ENCODE measurements around the gene PAXX.
A peak's percentile ranks its signal among the peaks of the same experiment; 100 is the strongest.

Gene PAXX

DNA sequence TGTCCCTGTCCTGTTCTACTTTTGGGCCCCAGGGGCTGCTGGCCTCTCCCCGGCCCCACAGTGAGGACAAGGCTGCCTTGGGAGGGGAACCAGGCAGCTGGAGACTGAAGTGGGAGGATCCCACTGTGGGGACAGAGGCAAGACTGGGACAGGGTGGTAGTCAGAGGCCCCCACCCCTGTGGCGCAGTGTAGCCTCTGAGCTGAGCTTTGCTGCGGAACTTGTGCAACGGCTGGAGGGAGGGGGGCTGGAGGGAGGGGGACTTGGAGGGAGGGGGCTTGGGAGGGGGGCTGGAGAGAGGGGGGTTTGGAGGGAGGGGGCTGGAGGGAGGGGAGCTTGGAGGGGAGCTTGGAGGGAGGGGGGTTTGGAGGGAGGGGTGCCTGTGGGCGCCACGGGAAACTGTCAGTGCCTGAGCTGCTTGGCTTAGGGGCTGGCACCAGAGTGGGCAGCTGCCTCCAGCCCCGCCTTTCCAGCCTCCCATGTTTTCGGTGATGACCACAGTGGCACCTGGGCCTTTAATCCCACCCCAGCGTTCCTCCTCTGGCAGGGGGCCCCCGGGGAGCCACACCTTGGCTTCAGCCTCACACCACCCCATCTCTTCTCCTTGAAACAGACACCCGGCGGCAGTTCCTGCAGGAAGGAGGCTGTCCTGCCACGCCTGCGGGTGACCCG lies 42.0 kb downstream of the PAXX start:
- DNase-seq = no peak

DNA sequence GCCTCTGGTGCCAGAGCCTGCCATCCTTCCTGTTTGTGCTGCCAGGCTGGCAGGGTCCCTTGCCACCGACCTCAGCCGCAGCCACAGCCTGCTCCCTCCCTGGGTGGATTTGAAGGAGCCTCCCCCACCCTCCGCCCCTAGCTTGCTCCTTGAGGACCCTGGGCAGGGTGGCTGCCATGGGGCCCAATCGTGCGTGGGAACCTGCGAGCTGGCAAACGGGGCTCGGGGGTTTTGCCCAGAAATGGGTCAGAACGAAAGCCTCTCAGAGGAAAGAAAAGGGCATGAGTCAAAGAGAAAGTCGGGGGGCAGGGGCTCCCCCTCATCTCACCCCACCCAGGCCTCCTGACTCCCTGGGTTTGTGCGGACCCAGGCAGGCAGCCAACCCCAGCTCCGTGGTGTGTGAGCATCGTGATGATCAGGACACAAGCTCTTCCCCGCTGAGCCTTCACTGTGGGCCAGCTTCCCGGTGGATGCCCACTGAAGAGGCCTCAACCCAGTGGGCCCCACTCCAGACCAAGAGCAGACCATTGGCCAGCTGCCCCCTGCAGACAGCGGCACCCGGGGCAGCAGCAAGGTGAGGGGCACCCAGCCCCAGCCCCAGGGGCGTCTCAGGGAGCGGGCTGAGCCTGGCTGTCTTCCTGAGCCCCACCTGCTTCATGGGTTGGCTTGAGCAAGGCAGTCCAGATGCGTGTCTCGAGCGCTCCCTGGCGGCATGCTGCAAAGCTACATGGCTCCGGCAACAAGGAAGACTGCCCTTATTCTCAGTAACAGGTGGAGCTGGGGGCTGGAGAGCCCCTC lies 42.7 kb downstream of the PAXX start:
- DNase-seq = peak; percentile 70

DNA sequence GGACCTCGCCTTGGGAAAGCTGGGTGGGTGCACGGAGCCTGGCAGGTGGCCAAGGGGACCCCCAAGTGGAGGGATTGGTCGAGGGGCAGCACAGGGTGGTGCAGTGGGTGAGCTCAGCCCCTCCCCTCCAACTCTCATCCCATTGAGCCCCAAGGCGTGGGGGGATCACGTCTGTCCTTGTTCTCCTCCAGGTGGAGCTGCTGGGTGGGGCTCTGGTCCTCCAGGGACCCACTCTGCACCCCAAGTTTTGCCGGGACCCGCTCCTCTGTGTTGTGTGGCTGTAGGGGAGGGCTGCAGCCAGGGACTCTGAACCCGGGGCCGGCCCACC lies 43.2 kb downstream of the PAXX start:
- DNase-seq = no peak

DNA sequence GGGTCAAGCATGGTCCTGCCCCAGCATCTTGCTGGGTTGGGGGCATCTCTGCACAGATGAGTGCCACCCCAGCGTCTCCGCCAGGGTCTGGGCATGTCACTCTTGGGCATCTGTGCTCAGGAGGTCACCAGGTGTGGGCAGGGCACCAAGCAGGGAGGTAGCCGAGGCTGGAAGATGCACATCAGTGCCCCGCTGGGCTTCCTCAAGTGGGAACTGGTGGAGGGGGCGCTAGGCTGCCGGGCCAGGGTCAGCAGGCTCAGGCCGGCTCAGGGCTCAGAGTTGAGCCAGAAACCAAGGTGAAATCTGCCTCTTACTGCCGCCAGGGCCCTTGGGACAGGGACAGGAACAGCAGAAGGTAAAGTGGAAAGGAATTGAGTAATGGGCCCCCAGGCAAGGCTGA lies 43.7 kb downstream of the PAXX start:
- no peak for DNase-seq

- DNase-seq = no peak
These were observed 44.8 kb downstream of the PAXX start for GRCh38 chr9:137037035-137037434.

- DNase-seq = no peak
These were observed 45.3 kb downstream of the PAXX start for GRCh38 chr9:137037483-137037882.

DNA sequence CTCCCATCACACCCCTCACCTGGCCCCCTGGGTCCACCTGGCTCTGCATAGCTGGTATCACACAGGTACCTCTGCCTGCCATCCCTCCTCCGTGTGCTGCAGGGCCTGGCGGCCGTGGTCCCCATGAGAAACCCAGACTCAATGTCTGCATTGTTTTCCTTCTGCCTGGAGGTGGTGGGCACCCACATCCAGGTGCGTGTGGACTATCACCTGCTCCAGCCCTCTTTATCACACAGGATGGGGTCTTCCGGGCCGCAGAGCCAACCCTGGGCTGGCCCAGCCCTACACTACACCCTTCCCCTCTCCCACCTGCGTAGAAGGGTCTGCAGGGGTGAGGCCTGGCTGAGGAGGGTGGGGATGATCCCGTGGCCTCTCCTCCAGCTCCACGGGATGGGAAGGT lies 46.7 kb downstream of the PAXX start:
- DNase-seq = no peak

- no peak for DNase-seq
These were observed 47.6 kb downstream of the PAXX start for GRCh38 chr9:137039611-137040366.

DNA sequence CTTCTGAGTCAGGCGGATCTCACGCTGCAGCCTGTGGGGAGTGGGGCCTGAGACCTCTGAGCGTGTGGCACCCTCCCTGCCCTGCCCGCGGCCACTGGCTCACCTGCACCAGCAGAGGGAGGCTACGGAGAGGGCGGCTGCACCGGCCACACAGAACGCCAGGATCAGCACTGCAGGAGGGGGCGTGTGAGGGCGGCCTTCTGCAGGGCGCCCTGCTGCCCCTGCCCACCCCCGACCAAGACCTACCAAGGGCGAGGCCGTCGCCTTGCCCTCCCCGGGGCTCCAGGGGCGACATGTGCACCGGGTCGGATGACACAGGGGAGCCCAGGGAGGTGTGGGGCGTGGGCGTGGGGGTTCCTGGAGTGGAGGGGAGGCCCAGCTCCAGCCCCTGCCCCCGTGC lies 48.3 kb downstream of the PAXX start:
- DNase-seq = no peak

DNA sequence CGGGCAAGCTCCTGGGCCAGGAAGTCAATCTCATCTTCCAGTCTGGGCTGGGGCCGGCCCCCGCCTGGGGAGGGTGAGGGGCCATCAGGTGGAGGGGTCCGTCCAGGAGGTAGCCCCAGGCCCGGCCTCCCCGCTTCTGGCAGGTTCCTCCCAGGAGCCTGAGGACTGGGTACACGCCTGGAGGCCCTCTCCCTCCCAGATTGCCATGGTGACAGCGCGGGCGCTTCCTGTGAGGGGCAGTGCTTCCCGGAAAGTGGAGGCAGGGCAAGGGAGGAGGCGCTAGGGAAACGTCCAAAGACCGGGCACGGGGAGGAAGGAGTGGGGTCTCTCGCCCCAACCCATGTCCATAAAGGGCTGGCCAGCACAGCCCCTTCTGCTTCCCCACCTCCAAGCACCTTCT lies 48.9 kb downstream of the PAXX start:
- DNase-seq = no peak

DNA sequence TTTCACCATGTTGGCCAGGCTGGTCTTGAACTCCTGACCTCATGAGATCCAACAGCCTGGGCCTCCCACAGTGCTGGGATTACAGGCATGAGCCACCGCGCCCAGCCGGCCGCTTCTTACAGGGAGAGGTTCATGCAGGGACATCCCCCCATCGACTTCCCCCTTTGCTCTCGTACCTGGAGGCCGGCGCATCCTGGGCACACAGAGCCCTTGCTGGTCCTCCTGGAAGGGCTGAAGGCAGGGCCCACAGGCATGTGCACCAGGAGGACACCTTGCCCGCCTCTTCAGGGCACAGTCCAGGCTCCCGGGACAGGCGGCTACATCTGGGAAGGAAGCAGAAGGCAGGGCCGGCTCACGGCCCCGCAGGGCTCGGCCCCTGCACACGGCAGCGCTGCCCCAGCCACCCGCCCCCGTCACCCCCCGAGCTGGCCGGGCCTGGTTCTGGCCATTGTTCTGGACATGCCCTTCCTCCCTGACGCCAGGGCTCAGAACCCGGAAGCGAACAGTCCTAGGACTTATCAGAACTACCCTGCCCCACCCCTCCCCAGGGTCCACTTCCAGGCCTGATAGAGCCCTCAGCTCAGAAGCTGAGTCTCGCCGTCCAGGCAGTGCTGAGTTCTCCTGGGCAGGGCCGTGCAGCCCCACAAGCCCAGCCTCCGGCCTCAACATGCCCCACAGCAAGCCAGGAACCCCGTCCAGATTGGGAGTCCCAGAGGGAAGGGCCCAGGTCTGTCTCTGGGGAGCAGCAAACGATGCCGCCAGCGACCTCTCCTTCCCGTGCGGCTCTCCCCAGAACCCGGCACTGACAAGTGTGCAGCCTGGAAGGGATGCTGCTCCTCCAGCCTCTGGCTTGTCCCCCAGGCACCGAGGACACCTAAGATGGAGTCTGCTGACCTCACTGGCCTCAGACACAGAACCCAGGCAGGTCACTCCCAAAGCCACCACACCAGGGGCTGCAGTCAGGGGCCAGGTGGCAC lies 50.8 kb downstream of the PAXX start:
- DNase-seq = no peak

Data from DMS79 (cell line).